ENCODE measurements around the gene MYO1F.

Gene MYO1F

GRCh38 chr19:8528500-8528899 is 48.7 kb downstream of the MYO1F start:
- ChIA-PET CTCF (no interaction called here), POLR2A (ENCODE audit: low non-redundant PET) (no interaction called here)
- TF ChIP-seq, protein P1, sequence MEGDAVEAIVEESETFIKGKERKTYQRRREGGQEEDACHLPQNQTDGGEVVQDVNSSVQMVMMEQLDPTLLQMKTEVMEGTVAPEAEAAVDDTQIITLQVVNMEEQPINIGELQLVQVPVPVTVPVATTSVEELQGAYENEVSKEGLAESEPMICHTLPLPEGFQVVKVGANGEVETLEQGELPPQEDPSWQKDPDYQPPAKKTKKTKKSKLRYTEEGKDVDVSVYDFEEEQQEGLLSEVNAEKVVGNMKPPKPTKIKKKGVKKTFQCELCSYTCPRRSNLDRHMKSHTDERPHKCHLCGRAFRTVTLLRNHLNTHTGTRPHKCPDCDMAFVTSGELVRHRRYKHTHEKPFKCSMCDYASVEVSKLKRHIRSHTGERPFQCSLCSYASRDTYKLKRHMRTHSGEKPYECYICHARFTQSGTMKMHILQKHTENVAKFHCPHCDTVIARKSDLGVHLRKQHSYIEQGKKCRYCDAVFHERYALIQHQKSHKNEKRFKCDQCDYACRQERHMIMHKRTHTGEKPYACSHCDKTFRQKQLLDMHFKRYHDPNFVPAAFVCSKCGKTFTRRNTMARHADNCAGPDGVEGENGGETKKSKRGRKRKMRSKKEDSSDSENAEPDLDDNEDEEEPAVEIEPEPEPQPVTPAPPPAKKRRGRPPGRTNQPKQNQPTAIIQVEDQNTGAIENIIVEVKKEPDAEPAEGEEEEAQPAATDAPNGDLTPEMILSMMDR (conservative IDR thresholded peaks at IDR 0.05; ENCODE audit: low read depth): no peak
- no peak overlapping the region for H3K27ac ChIP-seq
- no peak for DNase-seq (ENCODE audit: low spot score)

DNA sequence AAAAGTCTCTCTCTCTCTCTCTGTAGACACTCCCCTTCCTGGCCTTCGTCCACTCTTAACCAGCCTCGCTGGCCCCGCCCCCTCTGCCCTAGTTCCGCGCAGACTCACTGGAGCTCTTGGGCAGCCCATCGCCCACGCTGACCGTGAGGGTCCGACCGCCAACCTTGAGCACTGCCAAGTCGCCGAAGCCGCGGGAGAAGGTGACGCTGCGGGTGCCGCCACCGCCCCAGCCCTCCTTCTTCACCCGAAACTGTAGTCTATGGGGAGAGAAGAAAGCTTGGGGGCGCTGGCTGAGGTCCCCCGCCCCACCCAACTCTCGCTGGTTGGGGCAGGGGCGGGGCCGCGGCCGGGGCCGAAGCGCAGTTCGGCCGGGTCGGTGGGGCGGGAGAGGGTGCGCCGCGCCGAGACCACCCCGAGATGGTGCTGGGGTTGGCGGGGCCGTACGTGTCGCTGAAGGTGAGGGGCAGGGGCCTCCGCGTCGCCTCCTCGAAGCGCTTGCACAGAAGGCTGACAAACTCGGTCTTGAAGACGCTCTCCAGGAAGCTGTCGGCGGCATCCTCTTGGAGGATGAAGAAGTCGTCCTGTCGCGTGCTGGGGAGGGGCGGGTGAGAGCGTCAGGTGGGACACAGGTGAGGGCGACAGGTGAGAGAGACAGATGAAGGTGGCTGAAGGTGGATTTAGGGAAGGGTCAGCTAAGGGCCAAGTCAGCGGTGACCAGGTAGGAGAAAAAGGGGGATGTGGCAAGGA is 50.7 kb downstream of the MYO1F start:
- H3K27ac ChIP-seq: peak overlapping the region; percentile 86
- peak; percentile 77 for DNase-seq (ENCODE audit: low spot score)

GRCh38 chr19:8525401-8525684 is 51.9 kb downstream of the MYO1F start:
- ChIA-PET POLR2A (ENCODE audit: low non-redundant PET) (interaction anchor here (0.6 to 1.7 kb wide), 2 partner anchors 8 to 11 kb away, joined by 3 to 4 read pairs; partner anchors contain the start of gene ZNF414), CTCF (interaction anchor here (0.6 kb wide), 1 partner anchor 107 kb away, joined by 4 read pairs; no protein-coding TSS in a partner anchor)
- TF ChIP-seq, protein P1 (conservative IDR thresholded peaks at IDR 0.05; ENCODE audit: low read depth): no peak
- peak overlapping the region; percentile 86 for H3K27ac ChIP-seq
- DNase-seq (ENCODE audit: low spot score): no peak

More for the DNA sequence above, 50.7 kb downstream of the MYO1F start:
- CTCF ChIA-PET: interaction anchor here (1.0 kb wide), 2 partner anchors 52 to 54 kb away, joined by 3 to 4 read pairs; no protein-coding TSS in a partner anchor
- TF ChIP-seq, protein P1 (conservative IDR thresholded peaks at IDR 0.05; ENCODE audit: low read depth): no peak
- POLR2A ChIA-PET (ENCODE audit: low non-redundant PET): no interaction called here

- POLR2A ChIA-PET (ENCODE audit: low non-redundant PET): no interaction called here
- CTCF ChIA-PET: no interaction called here
These were observed 57.9 kb downstream of the MYO1F start for GRCh38 chr19:8519388-8519787.

DNA sequence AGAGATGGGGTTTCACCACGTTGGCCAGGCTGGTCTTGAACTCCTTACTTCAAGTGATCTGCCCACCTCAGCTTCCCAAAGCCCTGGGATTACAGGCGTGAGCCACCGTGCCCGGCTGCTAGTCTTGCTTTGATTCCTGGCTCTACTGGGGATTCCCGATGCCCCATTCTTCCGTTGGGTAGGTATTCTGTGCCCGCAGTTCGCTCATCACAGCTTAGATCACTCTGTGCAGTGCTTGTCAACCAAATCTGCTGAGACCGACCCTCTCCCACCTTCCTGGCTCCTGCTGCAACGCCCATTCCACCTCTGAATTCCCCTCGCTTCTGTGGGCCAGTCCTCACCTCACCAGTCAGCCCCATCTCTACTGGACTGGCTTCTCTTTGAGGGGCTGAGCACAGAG is 58.7 kb downstream of the MYO1F start:
- ChIA-PET POLR2A (ENCODE audit: low non-redundant PET) (no interaction called here), CTCF (no interaction called here)
- TF ChIP-seq, protein P1 (conservative IDR thresholded peaks at IDR 0.05; ENCODE audit: low read depth): no peak
- no peak overlapping the region for H3K27ac ChIP-seq
- no peak for DNase-seq (ENCODE audit: low spot score)

More at GRCh38 chr19:8519388-8519787, 57.9 kb downstream of the MYO1F start:
- H3K27ac ChIP-seq: no peak overlapping the region
- no peak for DNase-seq (ENCODE audit: low spot score)
- TF ChIP-seq, protein P1 (conservative IDR thresholded peaks at IDR 0.05; ENCODE audit: low read depth): no peak

DNA sequence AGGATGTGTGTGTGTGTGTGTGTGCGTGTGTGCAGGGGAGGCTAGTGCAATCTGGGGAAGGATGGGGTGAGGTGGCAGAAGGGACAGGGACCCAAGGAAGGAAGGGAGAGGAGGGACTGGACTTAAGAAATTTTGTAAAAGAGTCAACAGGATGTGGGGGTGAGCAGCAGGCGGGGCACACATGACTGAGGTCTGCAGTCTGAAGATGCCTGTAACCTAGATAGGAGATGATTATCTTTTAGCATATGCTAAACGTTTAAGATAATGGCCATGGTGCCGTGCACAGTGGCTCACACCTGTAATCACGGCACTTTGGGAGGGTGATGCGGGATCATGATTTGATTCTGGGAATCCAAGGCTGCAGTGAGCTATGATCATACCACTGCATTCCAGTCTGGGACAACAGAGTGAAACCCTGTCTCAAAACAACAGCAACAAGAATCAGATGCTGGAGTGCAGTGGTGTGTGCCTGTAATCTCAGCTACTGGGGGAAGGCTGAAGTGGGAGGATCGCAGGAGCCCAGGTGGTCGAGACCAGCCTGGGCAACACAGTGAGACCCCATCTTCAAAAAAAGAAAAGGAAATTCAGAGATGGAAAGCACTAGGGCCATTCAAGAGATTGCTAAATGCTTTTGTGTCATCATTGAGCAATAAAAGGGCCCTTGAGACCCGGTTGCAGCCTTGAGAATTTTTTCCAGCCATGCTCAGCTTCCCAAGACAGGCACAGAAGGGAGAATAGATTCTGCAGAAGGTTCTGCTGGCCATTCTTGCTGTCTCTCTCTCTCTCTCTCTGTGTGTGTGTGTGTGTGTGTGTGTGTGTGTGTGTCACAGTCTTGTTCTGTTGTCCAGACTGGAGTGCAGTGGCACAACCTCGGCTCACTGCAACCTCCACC is 59.4 kb downstream of the MYO1F start:
- CTCF ChIA-PET: no interaction called here
- TF ChIP-seq, protein P1 (conservative IDR thresholded peaks at IDR 0.05; ENCODE audit: low read depth): no peak
- DNase-seq (ENCODE audit: low spot score): no peak
- H3K27ac ChIP-seq: peak overlapping the region; percentile 9; the same call in 1 of the 2 replicates
- POLR2A ChIA-PET (ENCODE audit: low non-redundant PET): no interaction called here

Measured in RWPE1 (cell line).